ENCODE results near the gene CEMIP.

- no peak for TF ChIP-seq CTCF (IDR thresholded peaks at IDR 0.05)
- TF ChIP-seq POLR2A (IDR thresholded peaks at IDR 0.05): no peak
These were observed 27.0 kb upstream of the CEMIP start for GRCh38 chr15:80752204-80752603.
